Epithelial cell of prostate (primary cell): ENCODE data around the gene AK2.
"Not testable (repeated sequence)": the region's sequence is repeated elsewhere in the genome, so short reads cannot be mapped to it uniquely, and the experiment has no call there.

Experiments used
- DNase-seq: peaks from one replicate; pipeline ENCODE4 v3.0.0-alpha.2; 2011; ENCODE audit warnings: low read depth, low spot score
- H3K27ac ChIP-seq: fragments of 450-650 bp; 2 replicates; pipeline ENCODE4 v1.5.1; 2017; ENCODE audit warnings: mild to moderate bottlenecking

AK2 gene

DNA sequence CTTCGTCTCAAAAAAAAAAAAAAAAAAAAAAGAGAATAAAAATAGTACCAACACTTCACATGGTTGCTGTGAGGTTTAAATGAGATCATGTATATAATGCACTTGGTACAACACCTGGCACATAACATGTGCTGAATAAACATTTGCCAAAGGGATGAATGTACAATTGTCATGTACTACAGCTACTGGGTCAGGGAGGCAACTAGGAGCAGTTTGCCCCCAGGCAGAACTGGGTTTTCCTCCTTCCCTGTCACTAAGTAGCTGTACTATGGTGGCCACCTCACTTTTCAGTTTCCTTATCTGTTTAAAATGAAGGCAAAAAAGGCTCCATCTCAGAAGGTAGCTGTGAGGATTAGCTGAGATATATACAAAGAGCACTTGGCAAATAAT, 11.5 kb downstream of the AK2 start:
- no peak for DNase-seq
- peak overlapping the region; percentile 32 for H3K27ac ChIP-seq

DNA sequence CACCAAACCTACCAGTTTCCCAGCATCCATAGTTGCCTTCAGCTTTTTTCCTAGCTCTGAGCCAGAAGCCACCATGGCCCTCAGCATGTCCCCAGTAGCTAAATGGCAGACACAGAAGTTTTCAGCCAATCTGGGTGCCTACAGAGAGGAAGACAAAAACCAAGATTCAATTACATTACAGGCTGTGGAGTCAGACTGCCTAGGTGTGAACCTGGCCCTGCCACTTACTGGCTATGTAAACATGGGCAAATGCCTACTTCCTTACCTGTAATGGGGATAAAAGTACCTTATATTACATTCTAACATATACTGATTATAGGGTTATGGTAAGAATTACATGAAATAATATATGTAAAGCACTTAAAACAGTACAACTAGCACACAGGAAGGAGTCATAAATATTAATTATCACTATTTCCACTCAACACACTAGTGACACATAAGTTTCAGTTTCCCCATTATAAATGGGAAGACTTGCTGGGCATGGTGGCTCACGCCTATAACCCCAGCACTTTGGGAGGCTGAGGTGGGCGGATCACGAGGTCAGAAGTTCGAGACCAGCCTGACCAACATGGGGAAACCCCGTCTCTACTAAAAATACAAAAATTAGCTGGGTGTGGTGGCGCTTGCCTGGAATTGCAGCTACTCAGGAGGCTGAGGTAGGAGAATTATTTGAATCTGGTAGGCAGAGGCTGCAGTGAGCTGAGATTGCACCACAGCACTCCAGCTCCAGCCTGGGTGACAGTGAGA, 12.1 kb downstream of the AK2 start:
- DNase-seq: not testable (repeated sequence)
- H3K27ac ChIP-seq: peak overlapping the region; percentile 32

DNA sequence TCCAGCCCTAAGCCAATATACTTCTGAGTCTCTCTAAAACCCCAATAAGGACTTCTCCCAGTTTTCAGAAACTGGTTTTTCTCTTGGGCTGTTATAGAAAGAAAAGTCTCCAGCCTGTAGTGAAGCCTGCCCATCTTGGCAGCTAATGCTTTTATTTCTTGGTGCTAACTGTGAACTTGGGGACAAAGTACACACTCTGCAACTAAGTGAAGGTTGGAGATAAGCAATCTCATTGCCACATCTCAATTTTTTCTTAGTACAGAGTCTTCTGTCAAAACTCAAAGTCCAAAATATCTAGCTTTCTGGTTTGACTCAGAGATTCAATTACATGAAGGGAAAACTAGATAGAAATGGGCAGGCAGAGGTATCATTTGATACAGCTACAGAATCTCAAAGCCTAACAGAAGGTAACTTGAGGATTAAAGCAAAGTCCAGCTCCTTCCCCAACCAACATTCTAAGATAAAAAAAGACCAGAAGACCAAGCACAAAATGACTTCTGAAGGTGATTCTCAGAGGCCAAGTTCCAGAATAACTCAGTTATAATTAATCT, 14.0 kb downstream of the AK2 start:
- no peak overlapping the region for H3K27ac ChIP-seq
- DNase-seq: no peak

DNA sequence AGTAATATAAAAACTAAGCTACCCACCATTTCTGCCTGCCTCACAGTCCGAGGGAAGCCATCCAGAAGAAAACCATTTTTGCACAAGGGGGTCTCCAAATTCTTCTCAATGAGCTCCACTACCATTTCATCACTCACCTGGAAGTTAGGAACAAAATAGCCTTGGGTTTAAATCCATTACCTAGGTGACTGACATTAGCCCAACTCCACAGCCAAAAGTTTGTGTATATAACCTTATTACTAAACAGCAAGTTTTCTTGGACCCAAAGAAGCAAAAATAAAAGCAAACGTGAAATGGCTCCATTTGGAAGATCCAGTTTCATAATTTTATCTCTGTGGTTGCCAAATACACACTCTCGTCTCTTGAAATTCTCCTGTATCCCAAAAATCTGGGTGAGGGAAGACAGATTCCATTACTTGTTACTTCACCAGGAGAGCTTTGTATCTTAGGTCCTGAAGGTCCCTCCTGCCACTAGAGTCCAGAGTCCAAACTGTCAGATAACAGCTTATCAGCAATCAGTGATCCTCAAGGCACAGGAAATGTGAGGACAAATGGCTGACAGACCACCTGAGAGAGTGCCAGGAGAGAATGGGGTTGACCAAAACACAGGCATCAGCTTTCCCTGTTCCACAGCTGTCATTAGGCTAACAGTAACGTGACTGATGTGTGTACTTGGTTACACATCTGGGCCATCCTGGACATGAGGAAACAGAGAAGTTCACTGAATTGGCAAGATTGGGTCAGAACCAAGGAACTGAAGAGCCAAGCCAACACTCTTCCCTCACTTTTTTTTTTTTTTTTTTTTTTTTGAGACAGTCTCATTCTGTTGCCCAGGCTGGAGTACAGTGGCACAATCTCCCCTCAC, 14.9 kb downstream of the AK2 start:
- no peak overlapping the region for H3K27ac ChIP-seq
- no peak for DNase-seq

DNA sequence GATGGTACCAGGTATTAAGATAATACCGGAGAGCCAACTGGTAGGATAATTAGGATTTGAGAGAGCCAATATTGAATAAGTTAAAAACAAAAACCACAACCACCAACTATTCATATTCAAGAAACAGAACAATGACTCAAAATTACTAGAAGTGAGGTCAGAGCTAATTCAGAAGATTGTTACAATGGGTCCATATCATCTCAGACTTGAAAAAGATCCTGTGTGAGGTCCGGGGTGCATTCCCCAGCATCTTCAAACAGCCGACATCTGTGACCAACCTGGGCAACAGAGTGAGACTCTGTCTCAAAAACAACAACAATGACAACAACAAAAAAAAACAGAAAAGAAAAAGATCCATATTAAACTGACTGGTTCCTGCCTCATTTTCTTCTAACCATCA, 18.6 kb downstream of the AK2 start:
- no peak for DNase-seq
- H3K27ac ChIP-seq: no peak overlapping the region

DNA sequence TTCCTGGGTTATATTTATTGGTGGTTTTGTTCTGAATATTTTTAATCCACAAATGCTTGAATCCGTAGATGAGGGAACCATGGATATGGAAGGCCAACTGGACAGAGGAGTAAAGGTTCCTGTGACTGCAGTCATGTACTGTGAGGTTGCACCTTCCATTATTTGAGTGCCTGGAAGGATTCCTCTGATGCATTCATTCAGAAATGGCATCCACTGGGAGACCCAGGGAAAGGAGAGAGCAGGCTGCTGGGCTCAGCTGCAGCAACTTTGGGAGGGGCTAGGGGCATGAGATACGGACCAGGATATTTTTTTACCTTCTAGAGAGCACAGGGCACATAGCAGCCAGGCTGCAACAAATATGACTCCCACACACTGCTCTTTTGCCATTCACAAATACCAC, 19.5 kb downstream of the AK2 start:
- no peak for DNase-seq
- no peak overlapping the region for H3K27ac ChIP-seq

DNA sequence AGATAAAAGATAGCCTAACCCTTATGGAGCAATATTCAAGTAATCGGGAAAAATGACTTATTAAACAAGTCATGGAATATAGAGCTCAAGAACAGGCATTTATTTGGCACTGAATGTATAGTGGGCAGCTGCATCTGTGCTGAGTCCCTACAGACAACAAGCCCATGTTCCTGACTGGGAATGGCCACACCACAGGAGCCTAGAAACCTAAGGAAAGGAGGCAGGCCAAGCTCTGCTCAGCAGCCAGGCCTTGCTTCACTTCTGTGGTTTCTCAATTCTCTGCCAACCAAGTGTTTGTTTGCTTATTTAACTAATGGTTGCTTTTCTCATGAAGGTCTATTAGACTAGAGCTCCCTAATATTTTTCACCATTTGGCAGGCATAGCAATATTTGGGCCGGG, 21.5 kb downstream of the AK2 start:
- H3K27ac ChIP-seq: no peak overlapping the region
- DNase-seq: no peak

DNA sequence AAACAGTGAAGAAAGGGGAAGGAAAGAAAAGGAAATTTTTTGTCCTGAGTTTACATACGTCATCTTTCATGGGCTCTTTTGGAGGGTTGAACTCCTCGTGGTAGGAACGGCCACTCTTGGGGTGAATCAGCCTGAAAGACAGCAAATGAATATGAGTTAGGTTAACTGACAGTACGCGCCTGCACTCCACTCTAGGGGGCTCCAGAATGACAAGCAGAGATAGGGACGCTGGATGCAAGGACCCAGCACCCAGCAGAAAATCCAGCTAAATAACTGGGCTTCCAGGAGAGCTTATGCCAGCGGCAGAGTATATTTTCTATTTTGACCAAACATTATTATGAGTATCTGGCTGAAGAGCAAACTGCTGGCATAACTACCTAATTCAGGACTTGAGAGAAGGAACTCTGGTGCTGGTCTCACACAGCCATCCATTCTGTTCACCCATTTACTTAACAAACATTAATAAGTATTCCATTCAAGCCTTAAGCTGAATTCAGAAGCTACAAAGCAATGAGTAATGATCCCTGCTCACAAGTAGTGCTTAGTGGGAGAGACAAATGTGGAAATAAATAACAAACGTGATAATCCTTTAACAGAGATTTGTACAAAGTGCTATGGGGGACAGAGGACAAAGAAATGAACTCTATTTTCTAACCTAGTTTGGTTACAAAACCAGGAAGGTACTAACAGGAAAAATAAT, 22.1 kb downstream of the AK2 start:
- DNase-seq: no peak
- no peak overlapping the region for H3K27ac ChIP-seq

DNA sequence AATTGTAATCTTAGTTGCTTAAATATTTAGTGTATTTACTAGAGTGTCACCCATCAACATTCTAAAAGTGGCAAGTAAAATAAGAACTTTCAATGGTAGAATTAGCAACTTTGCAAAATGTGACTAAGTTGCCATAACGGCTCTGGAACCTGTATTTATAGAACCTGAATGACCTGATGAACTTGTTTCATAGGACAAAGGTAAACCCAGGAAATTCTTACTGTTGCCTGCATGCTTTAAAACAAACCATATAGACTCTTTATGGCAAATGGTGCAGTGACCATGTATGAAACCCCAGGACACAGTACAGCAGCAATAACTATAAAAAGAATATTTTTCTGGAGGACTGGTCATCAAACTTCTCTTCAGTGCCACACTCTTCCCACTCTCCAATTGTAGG, 22.9 kb downstream of the AK2 start:
- no peak for DNase-seq
- no peak overlapping the region for H3K27ac ChIP-seq

DNA sequence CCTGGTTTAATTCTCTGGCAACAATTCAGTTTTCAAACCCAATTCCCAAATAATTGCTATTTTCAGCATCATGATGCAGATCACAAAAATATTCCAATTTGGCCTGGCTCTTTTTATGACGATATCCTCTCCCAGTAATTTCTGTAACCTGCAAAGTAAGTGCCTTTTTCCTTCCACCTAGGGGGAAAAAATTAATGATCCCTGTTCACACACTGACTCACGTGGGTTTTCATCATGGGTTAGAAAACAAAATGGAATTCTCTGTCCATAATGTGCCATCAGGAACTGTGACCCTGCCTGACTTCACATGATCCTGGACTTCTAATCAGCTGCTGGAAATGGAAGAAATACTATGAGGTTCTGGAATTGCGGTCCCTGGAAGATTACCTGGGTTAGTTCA, 24.5 kb downstream of the AK2 start:
- no peak for DNase-seq
- no peak overlapping the region for H3K27ac ChIP-seq

DNA sequence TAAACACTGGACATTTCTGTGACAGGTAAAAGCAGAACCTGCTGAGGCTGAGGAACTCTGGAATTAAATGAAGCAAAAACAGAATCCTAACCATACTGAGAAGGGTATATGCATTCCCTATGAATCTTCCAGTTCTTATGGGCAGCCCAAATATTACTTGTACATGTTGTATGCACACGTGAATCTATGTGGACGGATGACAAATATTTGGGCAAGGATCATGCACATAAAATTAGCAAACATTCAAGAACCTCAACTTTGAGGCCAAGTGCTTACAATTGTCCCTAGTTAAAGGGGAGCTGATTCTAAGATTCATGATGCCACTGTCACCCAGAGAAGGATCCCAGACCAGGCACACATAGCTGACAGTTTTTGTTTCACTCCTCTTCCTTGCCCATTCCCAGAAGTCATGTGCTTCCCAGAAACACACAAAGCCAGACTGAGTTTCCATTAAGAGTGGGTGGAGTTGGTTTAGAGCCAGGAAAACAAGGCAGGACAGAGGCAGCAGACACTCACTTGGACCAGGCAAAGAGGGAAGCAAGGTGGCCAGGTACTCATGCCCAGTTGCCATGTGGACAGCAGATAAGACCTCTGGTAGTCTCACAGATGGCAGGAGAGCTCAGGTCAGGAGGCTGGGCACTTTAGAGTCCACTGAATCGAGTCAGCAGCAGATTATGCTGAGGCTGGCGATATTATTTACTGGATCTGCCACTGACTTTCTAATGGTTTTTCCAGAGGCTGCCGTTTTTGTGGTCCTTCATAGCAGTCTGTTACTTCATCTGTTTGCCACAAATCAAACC, 25.6 kb downstream of the AK2 start:
- no peak for DNase-seq
- H3K27ac ChIP-seq: no peak overlapping the region

DNA sequence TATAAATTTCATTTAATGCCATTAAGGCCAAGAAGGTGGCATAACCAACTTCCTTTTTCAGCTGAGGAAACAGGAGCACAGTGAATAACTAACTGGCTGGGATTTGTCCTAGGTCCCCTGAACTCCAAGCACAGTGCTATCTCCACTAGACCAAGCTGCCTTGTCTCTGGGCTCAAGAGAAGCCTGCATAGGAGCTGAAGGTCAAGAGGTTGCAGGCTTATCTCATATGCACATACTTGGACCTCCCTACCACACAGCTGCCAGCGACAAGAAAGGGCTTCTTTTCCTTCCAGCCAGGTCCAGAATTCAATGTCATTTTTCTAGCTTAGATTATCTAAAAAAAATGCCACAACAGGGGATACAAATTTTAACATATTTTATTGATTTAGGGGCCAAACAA, 27.1 kb downstream of the AK2 start:
- no peak for DNase-seq
- H3K27ac ChIP-seq: peak overlapping the region; percentile 64

DNA sequence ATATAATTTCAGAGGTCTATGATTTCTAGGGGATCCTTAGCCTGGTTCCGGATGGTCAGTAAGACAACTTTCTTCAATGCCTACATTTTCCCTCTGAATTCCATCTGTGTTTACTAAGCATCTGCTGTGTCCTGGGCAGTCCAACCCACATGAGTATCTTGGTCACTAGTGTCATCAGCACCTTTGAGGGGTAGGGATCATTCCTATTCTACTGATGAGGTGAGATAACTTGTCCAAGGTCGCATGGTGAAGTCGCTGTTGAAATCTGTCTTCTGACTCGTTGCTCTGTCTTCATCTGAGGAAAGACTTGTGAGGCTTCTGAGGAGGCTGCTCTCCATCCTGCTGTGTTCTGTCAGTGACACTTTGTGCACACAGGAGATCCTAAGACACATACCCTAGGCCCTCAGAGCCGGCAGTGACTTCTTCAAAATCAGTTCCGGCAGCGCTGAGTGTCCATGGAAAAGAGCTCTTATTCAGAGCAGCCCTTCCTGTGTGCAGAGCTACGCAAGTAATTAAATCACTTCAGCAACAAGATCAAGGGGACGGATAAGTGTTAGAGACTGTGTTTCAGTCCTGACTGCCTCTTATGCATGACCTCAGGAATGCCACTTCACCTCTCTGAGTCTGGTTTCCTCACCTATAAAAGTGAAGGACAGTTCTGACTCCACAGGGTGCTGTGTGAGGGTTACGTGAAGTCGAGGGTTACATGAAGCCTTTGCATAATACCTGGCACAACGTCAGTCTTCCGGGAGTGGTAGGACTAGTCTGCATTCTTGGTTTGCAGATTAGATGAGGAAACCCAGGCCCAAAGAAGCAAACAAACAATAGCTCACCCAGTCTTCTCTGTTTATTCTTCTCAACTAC, 28.4 kb downstream of the AK2 start:
- DNase-seq: peak; percentile 87
- H3K27ac ChIP-seq: peak overlapping the region; percentile 64

DNA sequence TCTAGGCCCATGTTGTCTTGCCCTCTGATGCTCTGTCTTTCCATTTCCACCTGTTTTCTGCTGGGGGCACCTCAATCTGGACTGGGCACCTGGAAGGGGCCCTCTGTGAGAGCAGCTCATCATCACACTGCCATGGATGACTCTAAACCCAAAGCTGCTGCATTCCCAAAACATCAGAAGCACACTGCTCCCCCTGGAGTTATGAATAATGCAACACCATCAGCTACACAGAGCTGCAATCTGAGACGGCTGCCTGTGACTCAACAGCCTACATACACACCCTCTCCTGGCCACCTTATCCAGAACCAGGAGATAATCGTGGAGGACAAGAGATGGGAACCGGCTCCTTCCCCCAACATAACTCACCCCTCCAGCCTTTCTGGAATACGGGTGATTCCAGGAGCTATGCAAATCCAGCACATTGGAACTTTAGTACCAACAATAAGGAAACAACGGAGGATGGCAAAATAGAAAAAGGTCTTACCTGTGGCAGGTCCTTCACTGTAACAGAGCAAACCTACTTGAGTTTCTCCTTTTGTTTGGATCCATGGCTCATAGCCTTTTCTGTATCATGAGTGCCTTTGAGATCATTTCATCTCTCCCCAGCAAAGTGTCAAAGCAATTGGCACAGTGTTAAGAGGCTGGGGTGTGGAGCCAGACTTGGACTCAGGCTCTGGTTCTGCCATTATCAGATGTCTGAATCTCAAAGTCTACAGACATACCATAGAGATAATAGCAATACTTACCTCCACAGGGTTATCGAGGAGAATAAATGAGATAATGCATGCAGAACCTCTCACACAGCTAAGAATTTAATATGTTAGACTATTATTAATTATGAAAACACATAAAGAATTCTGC, 29.3 kb downstream of the AK2 start:
- DNase-seq: no peak
- peak overlapping the region; percentile 64 for H3K27ac ChIP-seq

DNA sequence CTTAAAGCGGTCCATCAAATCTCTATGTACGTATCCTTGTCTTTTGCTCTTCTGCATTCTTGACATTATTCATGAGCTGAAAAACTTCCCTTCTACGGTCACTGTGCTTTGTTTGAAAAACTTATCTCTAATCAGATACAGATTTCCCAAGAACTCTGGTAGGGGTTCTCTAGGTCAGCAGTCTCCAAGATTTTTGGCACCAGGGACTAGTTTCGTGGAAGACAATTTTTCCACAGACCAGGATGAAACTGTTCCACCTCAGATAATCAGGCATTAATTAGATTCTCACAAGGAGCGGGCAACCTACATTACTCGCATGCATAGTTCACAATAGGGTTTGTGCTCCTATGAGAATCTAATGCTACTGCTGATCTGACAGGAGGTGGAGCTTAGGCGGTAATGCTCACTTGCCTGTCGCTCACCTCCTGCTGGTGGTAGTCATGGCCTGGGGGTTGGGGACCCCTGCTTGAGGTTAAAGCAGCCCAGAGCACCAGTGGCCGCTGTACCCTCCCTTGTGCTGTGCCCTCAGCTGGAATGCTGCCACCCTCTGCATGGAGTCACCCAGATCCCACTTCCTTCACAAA, 30.8 kb downstream of the AK2 start:
- peak overlapping the region; percentile 80 for H3K27ac ChIP-seq
- DNase-seq: no peak

DNA sequence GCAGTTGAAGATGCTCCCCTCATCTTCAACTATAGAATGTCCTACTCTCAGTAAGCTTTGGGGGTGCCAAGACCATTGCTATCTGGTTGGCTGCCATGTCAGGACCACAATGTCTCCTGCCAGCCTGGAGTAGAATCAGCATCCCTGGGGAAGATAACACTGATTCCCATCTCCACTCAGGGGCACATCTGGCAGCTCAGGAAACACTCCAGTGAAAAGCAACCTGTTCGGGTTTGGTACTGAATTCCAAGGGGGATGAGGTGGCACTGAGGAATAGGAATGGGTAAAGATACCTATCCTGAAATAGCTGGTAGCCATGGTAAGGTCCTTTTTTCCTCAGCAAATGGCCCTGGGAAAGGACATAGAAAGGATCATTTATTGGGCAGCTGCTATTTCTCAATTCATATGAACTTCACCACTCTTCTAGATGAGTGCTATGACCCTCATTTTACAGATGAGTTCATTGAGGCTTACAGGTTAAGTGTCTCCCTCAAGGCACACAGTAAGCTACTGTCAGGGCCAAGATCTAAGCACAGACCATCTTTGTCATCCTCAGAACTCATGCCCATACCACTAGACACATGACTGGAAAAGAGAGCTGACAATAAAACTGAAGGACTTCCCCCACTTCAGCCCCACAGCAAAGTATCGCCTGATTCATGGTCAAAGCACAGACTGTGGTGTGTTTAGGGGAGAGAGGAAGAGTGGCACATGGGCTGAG, 31.4 kb downstream of the AK2 start:
- DNase-seq: no peak
- peak overlapping the region; percentile 80 for H3K27ac ChIP-seq

DNA sequence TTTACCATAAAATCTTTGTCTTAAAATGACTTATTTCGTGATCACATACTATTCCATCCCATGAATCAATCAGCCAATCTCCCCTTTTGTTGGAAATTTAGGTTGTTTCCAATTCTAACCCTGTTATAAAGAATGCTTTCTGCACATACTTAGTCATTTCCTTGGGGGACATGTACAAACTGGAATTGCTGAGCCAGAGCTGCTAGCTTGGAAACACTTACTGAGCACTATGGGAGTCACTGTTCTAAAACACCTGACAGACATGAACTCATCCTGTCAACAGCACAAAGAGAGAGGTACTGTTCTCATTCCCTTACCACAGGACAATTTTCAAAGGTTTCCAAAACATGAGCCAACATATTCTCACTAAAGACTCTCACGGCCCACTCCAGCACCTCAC, 32.1 kb downstream of the AK2 start:
- peak overlapping the region; percentile 80 for H3K27ac ChIP-seq
- peak; percentile 95 for DNase-seq
